HG02610 (cell line): ENCODE data around the gene ITGB1.
"Not testable (repeated sequence)": the region's sequence is repeated elsewhere in the genome, so short reads cannot be mapped to it uniquely, and the experiment has no call there.

Experiments used
- ATAC-seq: cut with Tn5 transposase; IDR thresholded peaks from one replicate; pipeline ENCODE4 v1.9.1; 2021; ENCODE audit warnings: mild to moderate bottlenecking, moderate library complexity; ENCODE audit not compliant: unreplicated experiment

Gene ITGB1

GRCh38 chr10:32980558-32981468 is 22.8 kb upstream of the ITGB1 start:
- peak; percentile 96 for ATAC-seq

- ATAC-seq: no peak
These were observed 22.2 kb upstream of the ITGB1 start for GRCh38 chr10:32980242-32980557.

GRCh38 chr10:32979719-32980118 is 21.7 kb upstream of the ITGB1 start:
- ATAC-seq: not testable (repeated sequence)

GRCh38 chr10:32979041-32979440 is 21.0 kb upstream of the ITGB1 start:
- ATAC-seq: no peak

GRCh38 chr10:32977846-32978809 is 20.1 kb upstream of the ITGB1 start:
- not testable (repeated sequence) for ATAC-seq

- ATAC-seq: no peak
These were observed 18.3 kb upstream of the ITGB1 start for GRCh38 chr10:32976338-32976737.

- no peak for ATAC-seq
These were observed 14.9 kb upstream of the ITGB1 start for GRCh38 chr10:32972929-32973328.

- ATAC-seq: no peak
These were observed 14.4 kb upstream of the ITGB1 start for GRCh38 chr10:32972460-32972859.

- ATAC-seq: no peak
These were observed 13.6 kb upstream of the ITGB1 start for GRCh38 chr10:32971536-32972091.

GRCh38 chr10:32970910-32971309 is 12.9 kb upstream of the ITGB1 start:
- ATAC-seq: peak; percentile 82

- ATAC-seq: no peak
These were observed 6.2 kb upstream of the ITGB1 start for GRCh38 chr10:32964270-32964669.

- ATAC-seq: no peak
These were observed 5.1 kb upstream of the ITGB1 start for GRCh38 chr10:32963096-32963495.

- ATAC-seq: no peak
These were observed 4.5 kb upstream of the ITGB1 start for GRCh38 chr10:32962521-32962920.

- no peak for ATAC-seq
These were observed 3.9 kb upstream of the ITGB1 start for GRCh38 chr10:32961895-32962369.

GRCh38 chr10:32961343-32961894 is 3.4 kb upstream of the ITGB1 start:
- ATAC-seq: no peak

GRCh38 chr10:32960022-32960421 is 2.0 kb upstream of the ITGB1 start:
- no peak for ATAC-seq

- peak; percentile 56 for ATAC-seq
These were observed 1.2 kb upstream of the ITGB1 start for GRCh38 chr10:32959006-32959920.

- ATAC-seq: peak; percentile 16
These were observed 517 bp downstream of the ITGB1 start for GRCh38 chr10:32957341-32958084.
